RPMI7951 (cell line): Measurements from ENCODE around the gene MAPKAP1. TPM values are rescaled to one million over a fixed set of nuclear protein-coding genes. Genes with fewer than 3 reads are reported as not detected.

Experiments
- DNase-seq: peaks from one replicate; pipeline ENCODE4 v3.0.0-alpha.2; 2012; ENCODE audit warnings: low read depth
- total RNA-seq: library from RNA; depleted of rRNA; stranded (reverse); fragments of >200 nt; shearing (Covaris generic); gene quantifications from 2 replicates; pipeline ENCODE4 v1.2.3, GENCODE V29; 2014

The MAPKAP1 gene
- total RNA-seq, 1 experiment from 2014 or later, result 60.6 TPM

DNA sequence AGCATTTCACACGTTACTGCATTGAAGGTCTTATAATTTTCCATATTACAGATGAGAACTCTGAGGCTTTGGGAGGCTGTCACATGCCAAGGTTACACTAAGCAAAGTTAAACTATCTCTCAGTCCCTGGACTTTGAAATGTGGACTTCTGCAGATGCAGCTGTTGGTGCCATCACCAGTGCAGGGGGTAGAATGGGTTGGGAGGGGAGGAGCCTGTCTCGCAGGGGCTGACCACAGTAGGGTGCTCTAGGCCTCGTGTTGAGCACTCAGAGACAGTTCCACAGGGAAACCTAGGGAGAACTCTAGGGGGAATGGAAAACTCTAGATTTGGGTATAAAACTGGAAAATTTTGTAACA lies 220.9 kb downstream of the MAPKAP1 start:
- DNase-seq, result no peak

DNA sequence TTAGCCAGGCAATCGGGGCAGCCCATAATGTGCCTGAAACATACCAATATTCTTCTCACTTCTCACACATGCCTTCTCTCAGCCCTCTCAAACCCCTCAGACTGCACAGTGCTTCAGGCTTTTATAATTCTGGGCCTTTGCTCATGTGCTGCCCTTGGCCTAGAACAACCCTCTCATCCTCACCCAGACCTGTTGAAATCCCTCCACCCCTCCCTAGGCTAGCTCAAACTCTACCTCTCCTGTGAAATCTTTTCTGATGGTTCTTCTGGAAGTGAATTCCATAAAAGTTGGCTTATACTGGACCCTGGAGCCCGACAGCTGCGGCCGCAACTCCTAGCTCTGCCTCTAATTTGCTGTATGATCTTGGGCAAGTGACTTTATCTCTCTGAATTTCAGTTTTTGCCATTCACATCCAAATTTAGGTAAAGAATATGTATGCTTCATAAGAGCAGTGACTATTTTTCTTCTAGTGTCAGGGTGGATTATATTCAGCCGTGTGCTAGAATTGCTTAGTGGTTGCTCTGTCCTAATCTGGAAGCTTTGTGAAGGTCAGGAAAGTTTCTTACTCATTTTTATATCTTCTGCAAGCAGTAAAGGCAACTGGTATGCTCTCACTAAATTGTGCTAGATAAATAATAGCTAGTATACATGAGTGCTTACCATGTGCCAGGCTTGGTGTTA lies 221.4 kb downstream of the MAPKAP1 start:
- no peak for DNase-seq

DNA sequence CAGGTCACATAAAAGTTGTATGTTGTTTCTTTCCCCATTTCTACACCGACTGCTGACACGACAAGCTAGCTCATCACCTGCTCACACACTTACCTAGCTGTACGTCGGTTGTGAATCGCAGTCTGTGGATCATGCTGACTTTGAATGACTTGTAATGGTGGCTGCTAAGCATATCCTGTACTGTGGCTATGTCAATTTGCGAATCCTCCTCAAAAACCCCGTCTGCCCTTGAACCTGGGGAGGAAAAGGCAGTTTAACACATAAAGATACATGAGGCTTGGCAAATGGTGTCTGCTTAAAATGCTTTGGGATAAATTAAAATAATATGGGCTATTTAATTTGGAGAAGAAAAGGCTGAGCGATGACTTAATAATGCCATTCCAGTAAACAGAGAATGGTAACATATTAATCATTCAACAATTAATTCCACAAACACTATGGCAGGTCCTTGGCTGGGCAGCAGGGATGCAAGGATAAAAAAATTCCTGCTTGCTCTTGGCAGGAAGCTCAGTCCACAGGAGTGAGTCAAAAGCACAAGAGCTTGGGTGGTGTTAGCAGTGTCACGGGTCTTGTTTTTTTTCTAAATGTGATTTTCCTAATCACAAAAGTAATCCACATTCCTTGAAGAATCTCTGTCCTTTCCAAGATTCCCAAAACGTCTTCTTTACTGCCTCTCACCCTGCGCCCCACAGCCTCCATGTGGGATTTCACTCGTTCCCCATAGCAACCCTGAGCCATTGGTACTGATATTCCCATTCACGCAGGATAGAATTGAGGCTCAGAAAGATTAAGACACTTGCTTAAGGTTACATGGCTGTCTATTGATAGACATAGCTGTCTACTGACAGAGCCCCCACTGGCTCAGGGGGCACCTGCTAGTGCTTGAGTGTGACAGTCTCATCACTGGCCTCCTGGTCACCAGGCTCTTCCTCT lies 222.4 kb downstream of the MAPKAP1 start:
- peak; percentile 6 for DNase-seq

DNA sequence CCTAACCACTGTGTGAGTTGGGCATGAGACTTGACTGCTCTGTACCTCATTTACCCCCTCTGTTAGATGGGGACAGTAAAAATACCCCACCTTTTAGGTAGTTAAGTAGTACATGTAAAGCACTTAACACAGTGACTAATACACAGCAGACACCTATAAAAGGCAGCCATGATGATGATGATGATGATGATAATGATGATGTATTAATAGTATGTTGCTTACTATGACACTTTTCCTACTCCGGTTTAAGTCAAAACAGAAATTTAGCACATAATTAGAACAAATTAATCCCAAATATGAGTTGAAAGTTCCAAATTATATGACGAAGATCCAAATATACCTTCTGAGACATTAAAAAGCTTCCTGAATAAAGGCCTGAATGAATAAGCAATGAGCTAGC lies 223.3 kb downstream of the MAPKAP1 start:
- no peak for DNase-seq

DNA sequence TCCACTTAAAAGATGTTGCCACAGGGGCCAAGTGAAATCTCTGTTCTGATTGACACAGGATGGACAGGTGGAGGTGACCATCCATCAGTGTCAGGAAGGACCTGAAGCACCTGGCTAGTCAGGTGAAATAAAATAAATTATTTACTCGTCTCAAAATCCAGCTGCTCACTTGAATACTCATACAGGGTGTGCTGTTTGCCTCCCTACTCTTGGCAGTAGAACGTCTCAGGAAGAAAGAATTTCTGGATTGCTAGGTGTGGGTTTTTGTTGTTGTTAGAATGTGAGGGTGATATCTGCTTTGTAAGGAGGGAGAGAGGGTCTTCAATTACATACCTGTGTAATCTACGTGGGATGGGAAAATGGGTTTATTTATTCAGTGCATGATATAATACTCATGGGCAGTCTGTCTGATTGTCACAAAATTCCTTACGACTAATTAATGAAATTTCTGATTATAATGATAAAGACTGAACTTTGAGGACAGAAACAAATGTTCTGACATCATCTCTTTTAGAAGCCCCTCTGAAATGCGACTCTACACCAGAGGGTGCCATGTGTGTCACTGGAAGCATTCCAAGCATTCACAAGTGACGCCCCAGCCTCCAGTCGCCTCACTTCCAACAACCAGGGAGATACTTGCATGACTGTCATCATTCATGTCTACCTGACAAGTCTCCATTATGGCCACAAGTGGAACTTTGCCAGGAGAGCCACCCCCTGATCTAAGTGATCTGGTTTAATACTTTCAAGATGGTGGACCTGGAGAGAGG lies 227.0 kb downstream of the MAPKAP1 start:
- no peak for DNase-seq

DNA sequence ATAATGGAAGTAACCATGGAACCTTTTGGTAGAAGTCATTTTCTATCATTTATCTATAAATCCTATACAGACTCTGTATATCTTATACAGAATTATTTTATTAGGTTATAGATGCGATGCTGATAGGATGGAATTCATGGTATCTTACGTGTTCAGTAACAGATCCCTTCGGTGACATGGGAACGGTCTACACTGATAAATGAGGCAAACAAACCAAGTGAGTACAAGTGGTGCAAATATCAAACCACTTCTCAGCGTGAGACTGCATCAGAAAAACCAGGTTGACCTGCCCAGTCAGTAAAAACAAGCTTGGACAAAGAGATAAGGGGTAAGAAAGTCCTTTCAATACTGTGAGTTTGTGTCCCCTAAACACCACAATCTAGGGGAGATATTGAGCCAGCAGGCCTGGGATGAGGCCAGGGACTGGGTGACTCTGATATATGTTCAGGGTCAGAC lies 229.9 kb downstream of the MAPKAP1 start:
- no peak for DNase-seq

DNA sequence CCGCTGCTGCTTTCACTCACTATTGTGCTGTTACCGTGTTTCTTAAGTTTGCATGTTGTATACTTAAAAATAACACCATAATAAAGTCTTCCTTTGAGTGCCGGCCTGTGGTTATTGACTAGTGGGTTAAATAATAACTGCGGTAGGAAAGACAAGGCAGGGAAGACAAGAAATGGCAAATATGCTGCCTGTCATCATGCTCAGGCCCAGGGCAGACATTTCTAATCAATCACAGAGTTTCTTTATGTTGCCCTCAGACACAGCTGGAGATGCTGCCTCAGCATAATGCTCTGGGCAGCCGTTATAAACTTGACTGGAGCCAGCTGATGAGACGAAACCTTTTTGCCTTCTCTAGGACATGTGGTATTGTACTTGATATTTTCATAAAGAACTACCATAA lies 230.4 kb downstream of the MAPKAP1 start:
- no peak for DNase-seq

DNA sequence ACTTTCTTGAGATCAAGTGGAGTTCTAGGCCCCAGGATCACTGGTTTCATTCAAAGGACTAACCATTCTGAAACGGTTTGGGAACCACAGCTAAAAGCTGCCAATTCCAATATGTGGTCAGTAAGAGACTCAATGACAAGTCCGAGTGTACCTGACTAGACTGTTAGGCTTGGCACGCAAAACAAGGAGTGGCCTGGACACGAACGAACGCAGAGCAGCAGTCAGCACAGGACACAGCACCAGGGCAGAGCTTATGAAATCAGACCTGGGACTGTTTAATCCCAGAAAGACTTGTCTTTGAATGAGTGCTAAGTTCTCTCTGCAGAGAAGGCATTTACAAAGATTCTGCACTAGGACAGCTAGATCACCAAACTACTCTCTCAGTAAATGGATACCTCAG lies 231.6 kb downstream of the MAPKAP1 start:
- DNase-seq, result no peak

DNA sequence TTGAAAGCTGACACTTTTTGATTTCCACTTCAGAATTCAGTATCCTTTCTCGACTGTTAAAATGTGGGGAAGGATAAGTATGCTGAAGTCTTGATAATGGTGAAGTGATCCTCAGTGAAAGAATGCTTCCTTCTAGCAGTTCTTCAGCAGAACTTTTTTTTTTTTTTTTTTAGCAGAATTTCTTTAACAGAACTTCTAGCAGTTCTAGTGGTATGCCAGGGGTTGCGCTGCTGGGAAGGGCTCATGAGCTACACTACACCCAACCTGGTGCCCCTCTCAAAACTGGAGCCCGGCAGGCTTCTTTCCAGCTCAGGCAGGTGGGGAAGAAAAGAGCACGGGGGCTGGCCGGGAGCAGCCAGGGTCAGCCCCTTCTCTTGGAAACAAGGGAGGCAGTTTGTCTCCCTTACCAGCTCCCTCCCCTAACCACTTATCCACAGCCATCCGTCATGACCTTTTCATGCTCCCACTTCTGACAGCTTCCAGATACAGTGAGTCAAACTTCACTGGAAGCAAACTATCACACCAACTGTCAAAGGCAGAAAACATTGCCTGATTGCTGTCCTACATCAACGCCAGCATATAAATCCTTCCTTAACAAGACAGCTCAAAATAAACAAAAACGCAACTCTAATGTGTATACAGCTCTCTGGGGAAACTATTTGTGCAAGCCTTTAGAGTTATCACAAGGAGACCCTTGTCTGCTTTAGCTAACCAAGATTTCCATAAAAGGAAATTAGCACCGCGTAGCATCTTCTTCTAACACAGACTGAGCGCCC lies 233.9 kb downstream of the MAPKAP1 start:
- peak; percentile 58 for DNase-seq

DNA sequence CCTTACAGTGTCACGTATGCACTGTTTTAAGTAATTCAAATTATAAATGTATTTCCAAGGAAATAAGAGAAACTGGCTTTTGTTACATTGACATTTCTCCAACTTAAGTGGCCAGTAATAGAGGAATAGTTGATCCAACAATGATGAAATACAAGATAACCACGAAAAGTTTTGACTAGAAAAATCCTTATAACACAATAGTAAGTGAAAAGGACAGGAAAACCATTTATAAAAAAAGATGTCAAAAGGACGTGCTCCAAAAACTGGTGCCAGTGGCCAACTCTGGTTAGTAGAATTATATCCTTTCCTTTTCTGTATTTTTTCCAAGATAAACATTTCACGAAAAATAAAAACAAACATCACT lies 234.5 kb downstream of the MAPKAP1 start:
- no peak for DNase-seq

DNA sequence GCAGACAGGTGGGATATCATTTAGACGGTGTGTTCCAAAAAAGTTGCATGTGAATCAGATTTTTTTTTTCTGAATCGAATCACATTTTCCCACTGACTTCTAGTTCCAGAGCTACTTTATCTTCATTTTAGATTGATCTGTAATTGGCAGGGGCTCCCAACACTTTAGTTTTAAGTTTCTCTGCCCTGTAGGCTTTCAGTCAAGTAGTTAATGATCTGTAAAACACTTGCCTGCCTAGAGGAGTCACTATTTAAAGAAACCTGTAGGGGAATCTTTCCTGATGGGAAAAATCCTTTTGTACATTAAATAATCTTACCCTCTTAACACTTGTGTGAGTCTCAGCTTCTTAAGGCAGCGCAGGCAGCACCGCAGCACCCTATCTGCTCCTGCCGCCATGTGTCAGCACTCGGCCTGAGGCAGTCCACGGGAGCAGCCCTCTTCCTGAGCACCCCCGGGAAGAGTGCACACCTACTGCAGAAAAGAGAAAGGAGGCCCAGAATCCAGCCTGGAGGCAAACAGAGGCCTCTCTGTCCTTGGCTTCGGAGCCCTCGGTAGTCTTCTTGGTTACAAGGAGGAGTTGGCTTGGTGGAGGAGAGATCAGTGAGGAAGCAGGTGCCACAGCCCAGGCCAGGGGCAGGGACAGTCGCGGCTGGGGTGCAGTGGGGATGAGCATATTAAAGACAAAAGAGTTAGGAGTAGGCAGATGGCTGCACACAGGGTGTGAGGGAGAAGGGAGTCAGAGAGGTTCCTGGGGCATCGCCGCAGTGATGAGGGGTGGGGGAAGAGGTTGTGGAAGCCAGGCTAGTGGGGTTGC lies 236.0 kb downstream of the MAPKAP1 start:
- no peak for DNase-seq

DNA sequence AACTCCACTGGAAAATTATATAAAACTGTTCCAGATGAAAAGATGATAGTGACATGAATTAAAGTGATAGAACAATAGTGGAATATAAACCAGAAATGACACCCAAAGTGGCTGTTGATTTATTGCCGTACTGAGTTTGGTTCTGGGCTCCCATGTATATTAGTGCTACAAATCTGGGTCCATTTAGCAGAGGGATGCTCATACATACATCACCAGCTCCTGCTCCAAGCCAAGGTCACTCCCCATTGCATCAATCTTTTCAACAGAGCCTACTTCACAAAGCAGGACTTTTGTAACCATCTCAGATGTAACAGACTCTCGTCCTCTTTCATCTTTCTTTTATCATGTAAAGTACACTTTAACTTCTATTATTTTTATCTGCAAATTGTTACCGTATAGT lies 236.8 kb downstream of the MAPKAP1 start:
- no peak for DNase-seq

DNA sequence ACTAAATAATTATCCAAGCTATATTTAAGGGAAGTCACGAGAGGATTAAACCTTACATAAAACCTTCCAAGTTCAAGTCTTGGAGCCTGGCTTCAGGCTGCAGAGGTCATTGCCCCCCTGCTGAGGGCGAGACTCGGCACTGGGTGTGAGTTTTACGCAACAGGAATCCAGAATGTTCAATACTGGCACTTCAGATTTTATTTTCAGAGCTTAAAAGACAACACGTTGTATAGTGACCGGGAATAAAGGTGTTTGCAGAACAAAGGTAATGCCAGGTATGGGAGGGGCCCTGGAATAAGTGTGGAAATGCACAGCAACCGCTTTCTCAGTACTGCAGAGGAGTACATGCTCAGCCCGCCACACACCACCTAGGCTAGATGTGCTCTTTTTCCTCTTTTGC lies 238.4 kb downstream of the MAPKAP1 start:
- DNase-seq, result no peak

DNA sequence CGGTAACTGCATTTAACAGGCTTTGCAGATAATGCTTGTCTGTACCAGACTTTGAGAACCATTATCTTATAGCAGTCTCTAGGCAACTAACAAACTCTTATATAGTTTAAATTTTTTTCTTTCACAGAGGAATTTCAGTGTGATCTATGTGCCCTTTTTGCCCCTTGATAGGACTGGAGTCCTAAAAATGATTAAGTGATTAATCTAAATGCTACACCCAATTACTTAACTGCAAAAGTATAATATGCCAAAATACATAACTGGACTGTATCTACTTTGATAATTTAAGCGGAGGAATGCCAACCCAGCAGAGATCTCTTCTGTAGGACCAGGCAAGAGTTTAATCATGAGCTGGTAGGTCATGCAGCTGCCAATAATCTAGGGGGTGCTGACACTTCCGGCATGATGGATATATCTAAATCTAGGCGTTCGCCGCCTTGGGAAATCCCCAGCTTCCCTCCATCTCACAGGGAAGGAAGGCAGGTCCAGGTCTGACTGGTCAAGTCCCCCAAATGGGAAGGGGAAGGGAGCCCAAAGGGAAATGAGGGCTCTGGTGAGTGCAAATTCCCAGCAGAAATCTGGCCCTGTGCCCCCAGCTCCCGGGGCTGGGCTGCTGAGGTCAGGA lies 239.8 kb downstream of the MAPKAP1 start:
- no peak for DNase-seq

DNA sequence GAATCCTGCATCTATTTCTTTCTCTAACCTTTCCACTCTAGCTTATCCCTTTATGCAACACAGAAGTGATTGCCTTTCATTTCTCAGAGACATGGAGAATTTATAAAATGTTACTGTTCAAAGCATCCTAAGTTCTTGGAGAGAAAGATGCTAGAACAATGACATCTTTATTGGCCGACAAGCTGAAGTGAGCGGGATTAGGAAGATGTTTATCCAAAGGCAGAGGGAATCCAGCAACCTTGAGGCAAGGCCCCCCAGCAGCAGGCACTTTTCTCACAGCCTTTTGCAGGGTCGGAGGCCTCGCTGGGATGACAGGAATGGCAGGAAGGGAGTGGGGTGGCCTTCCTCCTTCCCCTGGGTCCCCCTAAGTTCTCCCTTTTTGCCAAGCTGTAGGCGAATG lies 240.6 kb downstream of the MAPKAP1 start:
- no peak for DNase-seq

DNA sequence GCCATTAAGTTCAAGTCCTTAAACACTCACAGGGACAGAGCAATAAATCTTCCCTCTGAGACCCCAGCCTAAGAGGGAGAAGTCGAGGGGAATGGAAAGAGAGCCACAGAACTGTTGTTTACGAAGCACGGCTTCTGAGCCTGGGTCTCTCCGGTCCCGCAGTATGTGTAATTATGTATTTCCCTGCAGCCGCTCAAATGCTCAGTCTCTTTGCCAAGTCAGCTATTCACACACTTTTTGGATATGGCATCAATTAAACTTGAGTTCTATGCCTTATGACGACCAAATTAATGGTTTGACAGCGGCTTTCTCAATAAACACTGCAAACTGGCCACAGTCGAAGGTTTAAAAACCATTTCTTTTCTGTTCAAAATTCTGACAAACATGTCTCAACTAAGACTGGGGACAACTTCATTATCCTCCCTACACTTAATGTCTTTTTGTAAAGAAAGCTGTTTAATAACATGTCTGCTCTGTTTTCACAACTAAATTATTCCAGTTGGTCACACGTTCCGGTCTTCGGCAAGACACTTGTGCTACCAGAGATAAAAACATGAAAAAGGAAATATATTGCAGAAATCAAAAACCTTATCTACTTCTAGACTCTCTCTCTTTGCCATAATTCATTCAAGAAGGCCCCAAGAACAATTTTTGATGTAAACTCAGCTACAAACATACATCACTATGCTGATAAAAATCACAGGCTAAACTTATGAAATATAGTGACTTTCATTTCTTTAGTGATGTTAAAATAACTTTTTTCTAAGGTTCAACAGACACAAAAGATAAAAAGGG lies 242.2 kb downstream of the MAPKAP1 start:
- no peak for DNase-seq

DNA sequence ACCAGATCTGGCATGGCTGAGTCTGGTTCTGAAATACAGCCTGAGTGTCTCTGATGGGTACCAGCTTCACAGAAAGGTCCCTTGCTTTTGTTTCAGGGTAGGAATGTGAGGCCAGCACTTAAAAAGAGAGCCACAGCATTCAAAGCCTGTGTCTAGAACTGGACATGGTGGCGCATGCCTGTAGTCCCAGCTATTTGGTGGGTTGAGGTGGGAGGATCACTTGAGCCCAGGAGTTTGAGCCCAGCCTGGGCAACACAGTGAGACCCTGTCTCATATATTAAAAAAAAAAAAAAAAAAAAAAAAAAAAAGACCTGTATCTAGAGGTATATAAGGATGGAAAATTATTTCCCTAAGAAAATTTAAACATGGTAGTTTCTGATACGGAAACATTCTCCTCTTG lies 243.1 kb downstream of the MAPKAP1 start:
- no peak for DNase-seq

DNA sequence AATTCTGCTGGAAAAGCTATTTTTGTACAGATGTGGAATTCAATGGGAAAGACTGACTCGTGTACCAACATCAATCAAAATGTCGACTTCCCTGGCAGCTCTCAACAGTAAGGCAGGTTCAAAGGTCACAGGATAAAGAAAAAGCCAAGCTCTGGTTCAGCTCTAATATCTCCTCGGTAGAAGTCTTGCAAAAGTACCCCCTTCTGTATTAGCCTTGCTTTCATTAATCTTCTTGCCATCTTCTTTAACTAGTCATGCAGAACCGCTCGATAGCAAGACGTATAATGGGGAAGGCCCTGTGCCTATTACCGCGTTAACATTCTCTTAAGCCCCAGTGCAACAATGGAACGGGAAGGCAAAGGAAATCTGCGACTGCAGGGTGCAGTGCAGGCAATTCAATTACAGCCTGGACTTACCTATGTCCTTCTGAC lies 244.1 kb downstream of the MAPKAP1 start:
- DNase-seq, result no peak

DNA sequence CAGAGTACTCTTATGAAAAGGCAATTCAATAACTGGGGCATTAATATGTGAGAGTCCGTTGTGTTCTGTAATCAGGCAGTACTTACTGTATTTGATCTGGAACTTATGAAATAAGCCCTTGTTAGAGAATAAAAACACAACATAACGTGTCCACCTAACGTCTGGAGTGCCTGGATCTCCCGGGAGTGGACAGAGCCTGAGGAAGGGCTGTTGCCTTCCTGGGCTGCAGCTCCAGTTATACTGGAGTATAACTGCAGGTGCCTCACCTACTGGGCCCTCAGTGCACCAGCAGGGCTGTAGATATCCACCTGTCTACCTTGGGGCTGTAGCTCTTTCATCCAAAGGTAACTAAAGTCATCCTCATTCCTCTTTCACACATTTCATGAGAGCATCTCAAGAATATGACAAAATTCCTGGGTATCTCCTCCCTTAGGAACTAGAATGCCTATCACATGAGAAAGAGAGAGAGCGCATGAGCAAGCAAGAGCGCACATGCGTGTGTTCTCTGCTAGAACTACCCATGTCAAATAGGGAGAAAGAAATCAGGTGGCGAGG lies 245.3 kb downstream of the MAPKAP1 start:
- DNase-seq, result no peak
